ENCODE results near the gene NACAD. TPM values are rescaled to one million over a fixed set of nuclear protein-coding genes. Genes with fewer than 3 reads are reported as not detected.

Gene NACAD
- total RNA-seq, 1 donor from 2014 or later: 0.09 TPM

GRCh38 chr7:45105588-45106188, 16.9 kb upstream of the NACAD start:
- no peak overlapping the region for H3K4me3 Mint-ChIP-seq
- no peak for DNase-seq
- H3K27ac Mint-ChIP-seq: no peak overlapping the region

GRCh38 chr7:45104844-45105587, 16.2 kb upstream of the NACAD start:
- Mint-ChIP-seq H3K9me3 (no peaks in the 10 kb centered on the region), H3K4me1 (peaks cover 20% of the 10 kb centered on the region), H3K27ac (no peak overlapping the region), H3K4me3 (no peak overlapping the region), H3K36me3 (ENCODE audit: low read depth) (peaks cover 68% of the 10 kb centered on the region), H3K27me3 (no peaks in the 10 kb centered on the region)
- no peak for DNase-seq
- intact Hi-C loops (cut with micrococcal nuclease): loop anchor here (5.0 kb wide), 1 partner anchor 43 kb away; no protein-coding TSS in a partner anchor

More at GRCh38 chr7:45105588-45106188, 16.9 kb upstream of the NACAD start:
- intact Hi-C loops (cut with micrococcal nuclease): no loop called here
- no peaks in the 10 kb centered on the region for H3K27me3 Mint-ChIP-seq
- H3K4me1 Mint-ChIP-seq: peaks cover 24% of the 10 kb centered on the region
- H3K36me3 Mint-ChIP-seq (ENCODE audit: low read depth): peaks cover 69% of the 10 kb centered on the region
- no peaks in the 10 kb centered on the region for H3K9me3 Mint-ChIP-seq

- intact Hi-C loops (cut with micrococcal nuclease): loop anchor here (5.0 kb wide), 1 partner anchor 42 kb away; no protein-coding TSS in a partner anchor
- no peak overlapping the region for H3K27ac Mint-ChIP-seq
- H3K4me3 Mint-ChIP-seq: no peak overlapping the region
- no peak for DNase-seq
- no peaks in the 10 kb centered on the region for H3K9me3 Mint-ChIP-seq
- no peaks in the 10 kb centered on the region for H3K27me3 Mint-ChIP-seq
- peaks cover 18% of the 10 kb centered on the region for H3K4me1 Mint-ChIP-seq
- peaks cover 70% of the 10 kb centered on the region for H3K36me3 Mint-ChIP-seq (ENCODE audit: low read depth)
These were observed 15.4 kb upstream of the NACAD start for GRCh38 chr7:45103958-45104843.

- H3K36me3 Mint-ChIP-seq (ENCODE audit: low read depth): peaks cover 61% of the 10 kb centered on the region
- peaks cover 9% of the 10 kb centered on the region for H3K4me1 Mint-ChIP-seq
- DNase-seq: no peak
- H3K27me3 Mint-ChIP-seq: no peaks in the 10 kb centered on the region
- no peak overlapping the region for H3K27ac Mint-ChIP-seq
- H3K4me3 Mint-ChIP-seq: no peak overlapping the region
- H3K9me3 Mint-ChIP-seq: no peaks in the 10 kb centered on the region
- intact Hi-C loops (cut with micrococcal nuclease): loop anchor here (5.0 kb wide), 1 partner anchor 41 kb away; no protein-coding TSS in a partner anchor
These were observed 14.3 kb upstream of the NACAD start for GRCh38 chr7:45102785-45103712.

GRCh38 chr7:45101748-45102147, 13.0 kb upstream of the NACAD start:
- intact Hi-C loops (cut with micrococcal nuclease): loop anchor here (5.0 kb wide), 1 partner anchor 39 kb away; no protein-coding TSS in a partner anchor
- H3K27me3 Mint-ChIP-seq: no peaks in the 10 kb centered on the region
- H3K27ac Mint-ChIP-seq: no peak overlapping the region
- H3K9me3 Mint-ChIP-seq: no peaks in the 10 kb centered on the region
- peaks cover 56% of the 10 kb centered on the region for H3K36me3 Mint-ChIP-seq (ENCODE audit: low read depth)
- no peak overlapping the region for H3K4me3 Mint-ChIP-seq
- DNase-seq: no peak
- H3K4me1 Mint-ChIP-seq: no peaks in the 10 kb centered on the region

GRCh38 chr7:45100761-45101480, 12.2 kb upstream of the NACAD start:
- H3K36me3 Mint-ChIP-seq (ENCODE audit: low read depth): peaks cover 49% of the 10 kb centered on the region
- no peak overlapping the region for H3K27ac Mint-ChIP-seq
- no peak for DNase-seq
- no peaks in the 10 kb centered on the region for H3K9me3 Mint-ChIP-seq
- intact Hi-C loops (cut with micrococcal nuclease): loop anchor here (5.0 kb wide), 1 partner anchor 39 kb away; no protein-coding TSS in a partner anchor
- H3K4me3 Mint-ChIP-seq: no peak overlapping the region
- no peaks in the 10 kb centered on the region for H3K27me3 Mint-ChIP-seq
- no peaks in the 10 kb centered on the region for H3K4me1 Mint-ChIP-seq

GRCh38 chr7:45099891-45100760, 11.4 kb upstream of the NACAD start:
- intact Hi-C loops (cut with micrococcal nuclease): loop anchor here (5.0 kb wide), 1 partner anchor 38 kb away; no protein-coding TSS in a partner anchor
- H3K27me3 Mint-ChIP-seq: no peaks in the 10 kb centered on the region
- DNase-seq: no peak
- H3K9me3 Mint-ChIP-seq: no peaks in the 10 kb centered on the region
- no peaks in the 10 kb centered on the region for H3K4me1 Mint-ChIP-seq
- peaks cover 44% of the 10 kb centered on the region for H3K36me3 Mint-ChIP-seq (ENCODE audit: low read depth)
- no peak overlapping the region for H3K4me3 Mint-ChIP-seq
- no peak overlapping the region for H3K27ac Mint-ChIP-seq

GRCh38 chr7:45098983-45099839, 10.4 kb upstream of the NACAD start:
- DNase-seq: no peak
- peaks cover 36% of the 10 kb centered on the region for H3K36me3 Mint-ChIP-seq (ENCODE audit: low read depth)
- no peaks in the 10 kb centered on the region for H3K27me3 Mint-ChIP-seq
- intact Hi-C loops (cut with micrococcal nuclease): no loop called here
- no peak overlapping the region for H3K4me3 Mint-ChIP-seq
- no peaks in the 10 kb centered on the region for H3K4me1 Mint-ChIP-seq
- H3K27ac Mint-ChIP-seq: no peak overlapping the region
- no peaks in the 10 kb centered on the region for H3K9me3 Mint-ChIP-seq

GRCh38 chr7:45092931-45093235, 4.1 kb upstream of the NACAD start:
- Mint-ChIP-seq H3K9me3 (no peaks in the 10 kb centered on the region), H3K4me3 (no peak overlapping the region), H3K27ac (no peak overlapping the region), H3K36me3 (ENCODE audit: low read depth) (peaks cover 5% of the 10 kb centered on the region), H3K27me3 (peaks cover 27% of the 10 kb centered on the region), H3K4me1 (peaks cover 8% of the 10 kb centered on the region)
- no peak for DNase-seq
- intact Hi-C loops (cut with micrococcal nuclease): no loop called here

GRCh38 chr7:45092100-45092930, 3.5 kb upstream of the NACAD start:
- peaks cover 8% of the 10 kb centered on the region for H3K4me1 Mint-ChIP-seq
- intact Hi-C loops (cut with micrococcal nuclease): no loop called here
- H3K36me3 Mint-ChIP-seq (ENCODE audit: low read depth): no peaks in the 10 kb centered on the region
- no peaks in the 10 kb centered on the region for H3K9me3 Mint-ChIP-seq
- DNase-seq: no peak
- H3K4me3 Mint-ChIP-seq: no peak overlapping the region
- H3K27me3 Mint-ChIP-seq: peaks cover 28% of the 10 kb centered on the region
- no peak overlapping the region for H3K27ac Mint-ChIP-seq

All from activated CD4-positive, alpha-beta T cell treated with anti-CD3 and anti-CD28 coated beads, Interleukin-2, amount 10 ng/mL, durations not matched to agents 24 days and 14 days (primary cell).